OCI-LY3 (cell line): ENCODE data around the gene RAP1GAP.

Experiments
- CTCF ChIP-seq: fragments of 200-600, 300-600 bp; sonication (generic); IDR thresholded peaks from 2 replicates; pipeline ENCODE4 v1.5.1; 2014; ENCODE audit warnings: antibody characterized with exemption, low read length, low read depth
- EZH2phosphoT487 ChIP-seq: fragments of 200-600 bp; shearing (Covaris generic); IDR thresholded peaks from 2 replicates; pipeline ENCODE4 v1.6.1; 2018; ENCODE audit warnings: antibody characterized with exemption, mixed run types, low read depth

- TF ChIP-seq CTCF: no peak
- TF ChIP-seq EZH2phosphoT487: no peak
Observed at GRCh38 chr1:21696931-21697330, 27.8 kb upstream of the RAP1GAP start.
